GM15510 (cell line): ENCODE data around the gene MYRF.

Experiments
- POLR2A ChIP-seq: IDR thresholded peaks from 3 replicates; pipeline ENCODE4 v1.6.1; 2011; ENCODE audit warnings: borderline replicate concordance; ENCODE audit not compliant: insufficient read length; ENCODE audit errors: extremely low read depth

Gene MYRF

DNA sequence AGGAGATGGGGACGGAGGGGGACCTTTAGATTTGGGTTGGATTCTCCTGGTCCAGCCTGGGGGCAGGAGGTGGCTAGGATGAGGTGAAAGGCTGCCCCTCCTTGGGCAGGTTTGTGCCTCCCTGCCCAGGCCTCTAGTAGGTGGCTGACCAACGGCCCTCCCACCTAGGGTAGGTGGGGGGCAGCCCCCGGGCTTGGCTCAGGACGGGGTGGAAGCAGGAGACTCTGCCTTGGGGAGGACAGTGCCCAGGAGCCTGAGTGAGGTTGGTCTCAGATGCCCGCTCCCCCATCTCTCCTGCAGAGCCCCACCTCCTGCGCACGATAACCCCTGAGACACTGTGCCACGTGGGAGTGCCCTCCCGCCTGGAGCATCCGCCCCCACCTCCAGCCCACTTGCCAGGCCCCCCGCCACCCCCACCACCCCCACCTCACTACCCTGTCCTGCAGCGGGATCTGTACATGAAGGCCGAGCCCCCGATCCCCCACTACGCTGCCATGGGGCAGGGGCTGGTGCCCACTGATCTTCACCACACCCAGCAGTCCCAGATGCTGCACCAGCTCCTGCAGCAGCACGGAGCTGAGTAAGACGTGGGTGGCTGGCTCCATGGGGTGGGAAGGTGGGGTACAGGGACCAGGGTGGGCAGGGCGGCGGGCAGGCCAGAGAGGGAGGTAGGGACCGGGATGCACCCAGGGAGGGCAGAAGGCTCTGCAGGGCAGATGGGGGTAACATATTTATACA, 17.7 kb downstream of the MYRF start:
- TF ChIP-seq POLR2A: no peak

DNA sequence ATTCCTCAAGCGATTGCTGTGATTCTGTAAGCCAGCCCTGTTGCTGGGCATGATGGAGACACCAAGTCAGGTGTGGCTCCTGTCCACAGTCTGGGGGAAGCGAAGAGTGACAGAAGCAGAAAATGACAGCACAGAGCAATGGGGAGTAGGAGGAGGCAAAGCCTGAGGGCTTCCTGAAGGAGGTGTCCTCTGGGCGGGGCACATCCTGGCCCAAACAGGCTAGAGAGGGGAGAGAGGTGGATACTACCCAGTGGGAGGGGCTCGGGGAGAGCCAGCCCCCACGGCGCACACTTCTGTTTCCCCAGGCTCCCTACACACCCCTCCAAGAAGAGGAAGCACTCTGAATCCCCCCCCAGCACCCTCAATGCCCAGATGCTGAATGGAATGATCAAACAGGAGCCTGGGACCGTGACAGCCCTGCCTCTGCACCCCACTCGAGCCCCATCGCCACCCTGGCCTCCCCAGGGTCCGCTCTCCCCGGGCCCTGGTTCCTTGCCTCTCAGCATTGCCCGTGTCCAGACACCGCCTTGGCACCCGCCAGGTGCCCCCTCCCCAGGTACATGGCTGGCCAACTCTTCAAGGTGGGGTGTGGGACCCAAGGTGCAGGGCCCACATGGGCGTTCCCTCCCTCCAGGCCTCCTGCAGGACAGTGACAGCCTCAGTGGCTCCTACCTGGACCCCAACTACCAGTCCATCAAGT, 18.9 kb downstream of the MYRF start:
- TF ChIP-seq POLR2A: no peak

DNA sequence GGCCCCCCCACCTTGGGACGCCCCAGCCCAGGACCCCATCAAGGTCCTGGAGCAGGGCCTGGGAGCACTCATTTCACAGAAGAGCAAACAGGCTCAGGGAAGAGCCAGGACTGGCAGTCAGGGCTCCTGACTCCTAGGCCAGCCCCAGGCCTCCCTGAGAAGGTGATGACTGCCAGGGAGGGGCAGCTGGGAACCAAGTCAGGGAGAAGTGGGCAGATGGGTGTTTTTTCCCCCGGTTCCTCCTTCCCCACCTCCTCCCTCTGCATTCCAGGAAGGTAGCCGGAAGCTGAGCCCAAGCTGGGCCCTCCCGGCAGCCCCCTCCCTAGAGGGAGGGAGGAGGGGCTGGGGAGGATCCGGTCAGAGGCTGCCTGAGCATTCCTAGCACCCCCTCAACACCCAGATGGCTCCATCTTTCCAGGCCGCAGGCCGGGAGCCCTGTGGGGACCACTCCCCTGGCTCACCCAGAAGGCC, 19.6 kb downstream of the MYRF start:
- TF ChIP-seq POLR2A: no peak

DNA sequence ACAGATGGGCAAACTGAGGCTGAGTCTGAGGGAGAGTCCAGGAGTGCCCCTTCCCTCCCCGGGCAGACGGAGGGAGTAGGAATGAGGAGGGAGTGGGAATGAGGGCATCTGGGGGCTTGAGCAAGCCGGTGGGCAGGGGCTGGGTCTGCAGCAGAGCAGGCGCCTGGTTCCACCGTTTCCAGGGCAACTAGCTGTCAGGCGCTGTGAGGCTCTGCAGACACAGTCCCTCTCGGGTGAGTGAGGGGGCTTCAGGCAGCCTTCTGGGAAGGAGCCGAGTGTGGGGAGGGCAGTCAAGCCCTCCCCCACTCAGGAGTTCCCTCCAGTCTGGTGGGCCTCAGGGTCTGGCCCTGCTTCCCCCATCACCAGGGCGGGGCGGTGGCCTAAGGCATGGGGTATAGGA, 20.9 kb downstream of the MYRF start:
- no peak for TF ChIP-seq POLR2A

DNA sequence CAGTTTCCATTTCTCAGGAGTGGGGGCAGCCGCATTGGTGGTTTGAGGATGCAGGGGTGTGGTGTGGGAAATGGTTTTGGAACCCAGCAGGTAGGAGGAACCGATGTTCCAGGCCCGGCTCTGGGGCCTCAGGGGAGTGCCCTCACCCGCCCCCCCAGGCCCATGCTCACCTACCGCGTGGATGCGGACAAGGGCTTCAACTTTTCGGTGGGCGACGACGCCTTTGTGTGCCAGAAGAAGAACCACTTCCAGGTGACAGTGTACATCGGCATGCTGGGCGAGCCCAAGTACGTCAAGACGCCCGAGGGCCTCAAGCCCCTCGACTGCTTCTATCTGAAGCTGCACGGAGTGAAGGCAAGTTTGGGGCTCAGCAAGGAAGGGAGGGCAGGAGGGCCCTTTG, 21.4 kb downstream of the MYRF start:
- TF ChIP-seq POLR2A: no peak

DNA sequence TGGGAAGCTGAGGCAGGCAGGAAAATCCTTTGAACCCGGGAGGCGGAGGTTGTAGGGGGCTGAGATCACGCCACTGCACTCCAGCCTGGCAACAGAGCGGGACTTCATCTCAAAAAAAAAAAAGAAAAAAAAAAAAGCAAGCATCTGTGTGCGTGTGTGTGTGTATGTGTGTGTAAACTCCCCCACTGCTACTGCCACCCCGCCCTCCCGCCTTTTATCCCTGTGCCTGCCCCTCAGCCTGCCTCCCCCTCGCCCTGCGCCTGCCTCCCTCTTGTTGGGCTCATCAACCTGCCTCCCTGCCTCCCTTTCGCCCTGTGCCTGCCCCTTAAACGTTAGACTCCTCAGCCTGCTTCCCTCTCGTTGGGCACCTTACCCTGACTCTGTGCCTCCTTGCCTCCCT, 22.0 kb downstream of the MYRF start:
- no peak for TF ChIP-seq POLR2A

DNA sequence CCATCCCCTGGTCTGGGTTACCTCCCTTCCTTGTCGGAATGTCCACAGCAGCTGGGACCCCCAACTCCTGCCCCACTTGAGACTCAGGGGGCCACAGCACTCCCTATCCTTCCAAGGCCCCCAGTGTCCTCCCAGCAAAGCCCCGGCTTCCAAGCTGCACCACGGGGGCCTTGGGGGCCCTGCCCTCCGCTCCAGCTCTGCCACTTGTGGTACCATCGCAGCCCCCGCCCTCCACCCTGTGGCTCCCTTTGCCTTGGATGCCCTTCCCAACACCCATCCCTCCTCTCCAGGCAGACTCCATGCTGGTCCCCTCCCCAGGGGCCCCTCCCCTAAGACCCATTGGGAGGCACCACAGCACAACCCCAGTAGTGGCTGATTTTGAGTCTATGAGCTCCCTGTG, 22.7 kb downstream of the MYRF start:
- TF ChIP-seq POLR2A: no peak

DNA sequence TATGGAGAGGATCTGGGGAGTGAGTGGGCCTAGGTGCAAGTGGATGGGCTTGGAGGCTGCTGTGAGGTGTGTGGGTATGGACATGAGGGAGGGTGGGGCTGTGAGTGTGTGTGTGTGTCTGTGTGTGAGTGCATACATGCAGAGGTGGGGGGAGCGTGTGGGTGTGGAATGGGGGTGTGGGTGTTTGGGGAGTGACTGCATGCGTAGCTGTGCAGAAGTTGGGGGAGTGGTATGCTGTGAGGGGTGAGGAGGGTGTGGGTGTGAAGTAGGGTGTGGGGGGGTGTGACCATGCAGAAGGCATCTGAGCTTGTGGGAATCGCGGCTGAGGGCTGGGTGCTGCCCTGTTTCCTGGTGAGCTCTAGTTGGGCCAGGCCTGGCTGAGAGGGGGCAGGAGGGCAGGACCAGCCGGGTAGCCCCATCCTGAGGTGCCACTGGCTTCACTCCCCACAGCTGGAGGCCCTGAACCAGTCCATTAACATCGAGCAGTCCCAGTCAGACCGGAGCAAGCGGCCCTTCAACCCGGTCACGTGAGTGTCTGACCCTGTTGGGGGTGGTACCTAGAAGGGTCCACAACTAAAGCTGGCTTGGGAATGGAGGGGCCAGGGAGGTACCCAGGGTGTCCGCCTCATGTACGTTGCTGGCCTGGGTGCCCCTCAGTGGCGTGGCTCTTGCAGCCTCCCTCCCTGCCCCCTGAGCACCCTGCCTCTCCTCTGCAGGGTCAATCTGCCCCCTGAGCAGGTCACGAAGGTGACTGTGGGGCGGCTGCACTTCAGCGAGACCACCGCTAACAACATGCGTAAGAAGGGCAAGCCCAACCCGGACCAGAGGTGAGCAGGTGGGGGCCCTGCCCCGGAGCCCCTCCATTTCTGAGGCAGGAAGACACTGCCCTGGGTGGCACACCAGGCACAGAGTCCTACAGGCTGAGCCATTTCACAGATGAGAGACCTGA, 23.4 kb downstream of the MYRF start:
- TF ChIP-seq POLR2A: no peak

DNA sequence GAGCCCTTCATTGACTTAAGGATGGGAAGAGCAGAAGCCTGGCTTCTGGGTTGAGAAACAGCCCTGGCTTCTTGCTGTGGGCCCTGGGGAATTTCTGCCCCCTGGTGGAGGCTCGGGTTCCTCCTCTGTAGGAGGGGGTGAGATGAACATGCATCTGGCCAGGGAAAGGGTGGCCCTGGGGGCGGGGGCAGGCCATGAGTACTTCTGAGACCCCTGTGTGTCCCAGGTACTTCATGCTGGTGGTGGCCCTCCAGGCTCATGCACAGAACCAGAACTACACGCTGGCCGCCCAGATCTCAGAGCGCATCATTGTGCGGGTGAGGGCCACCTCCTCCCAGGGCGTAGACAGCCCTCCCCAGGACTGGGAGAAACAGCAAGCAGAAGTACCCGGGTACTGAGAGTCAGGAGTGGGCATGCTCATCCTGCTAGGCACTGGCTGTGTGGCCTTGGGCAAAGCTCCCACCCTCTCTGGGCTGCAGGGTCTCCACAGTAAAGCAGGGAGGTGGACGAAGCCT, 24.2 kb downstream of the MYRF start:
- TF ChIP-seq POLR2A: no peak

DNA sequence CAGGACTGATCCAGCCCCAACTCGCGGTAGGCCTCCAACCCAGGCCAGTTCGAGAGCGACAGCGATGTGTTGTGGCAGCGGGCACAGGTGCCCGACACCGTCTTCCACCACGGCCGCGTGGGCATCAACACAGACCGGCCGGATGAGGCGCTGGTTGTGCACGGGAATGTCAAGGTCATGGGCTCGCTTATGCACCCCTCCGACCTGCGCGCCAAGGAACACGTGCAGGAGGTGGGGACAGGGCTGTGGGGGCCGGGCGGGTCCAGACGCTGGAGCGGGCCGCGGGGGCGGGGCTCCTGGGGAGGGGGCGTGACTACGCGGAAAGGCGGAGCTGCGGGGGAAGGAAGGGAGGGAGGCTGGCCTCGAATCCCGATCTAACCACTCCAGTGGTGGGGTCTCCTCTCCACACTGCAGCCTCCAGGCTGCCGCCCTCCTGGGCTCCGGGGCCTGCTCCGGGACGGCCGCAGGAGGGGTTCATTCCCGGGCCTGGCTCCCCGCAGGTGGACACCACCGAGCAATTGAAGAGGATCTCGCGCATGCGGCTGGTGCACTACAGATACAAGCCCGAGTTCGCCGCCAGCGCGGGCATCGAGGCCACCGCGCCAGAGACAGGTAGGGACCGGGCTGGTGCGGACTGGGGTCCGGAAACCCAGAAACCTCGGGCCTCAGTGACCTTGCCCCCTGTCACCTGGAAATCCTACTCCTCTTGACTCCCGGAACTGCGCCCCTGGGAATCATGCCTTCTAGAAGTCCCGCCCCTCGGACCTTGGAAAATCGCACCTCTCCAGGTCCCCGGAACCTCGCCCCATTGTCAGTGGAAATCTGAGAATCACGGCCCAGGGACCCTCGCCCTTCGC, 25.0 kb downstream of the MYRF start:
- TF ChIP-seq POLR2A: no peak

DNA sequence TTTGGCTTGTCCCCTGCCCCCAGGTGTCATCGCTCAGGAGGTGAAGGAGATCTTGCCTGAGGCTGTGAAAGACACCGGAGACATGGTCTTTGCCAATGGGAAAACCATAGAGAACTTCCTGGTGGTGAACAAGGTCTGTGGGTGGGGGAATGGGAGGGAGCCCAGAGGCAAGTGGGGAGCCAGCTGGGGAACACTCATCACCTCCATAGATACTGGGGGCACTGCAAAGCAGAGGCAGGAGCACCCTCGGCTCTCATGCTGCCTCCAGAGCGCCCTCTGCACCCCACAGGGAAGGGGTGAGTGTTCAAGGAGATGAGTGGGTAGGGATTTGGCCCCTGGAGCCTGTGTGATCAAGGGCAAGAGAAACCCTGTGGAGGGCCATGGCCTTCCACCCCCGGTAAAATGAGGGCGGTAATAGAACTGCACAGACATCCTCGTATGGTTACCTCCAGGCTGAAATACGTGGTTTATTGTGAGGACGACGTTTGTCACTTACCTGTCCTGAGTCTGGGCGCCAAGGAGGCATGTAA, 26.0 kb downstream of the MYRF start:
- TF ChIP-seq POLR2A: no peak

DNA sequence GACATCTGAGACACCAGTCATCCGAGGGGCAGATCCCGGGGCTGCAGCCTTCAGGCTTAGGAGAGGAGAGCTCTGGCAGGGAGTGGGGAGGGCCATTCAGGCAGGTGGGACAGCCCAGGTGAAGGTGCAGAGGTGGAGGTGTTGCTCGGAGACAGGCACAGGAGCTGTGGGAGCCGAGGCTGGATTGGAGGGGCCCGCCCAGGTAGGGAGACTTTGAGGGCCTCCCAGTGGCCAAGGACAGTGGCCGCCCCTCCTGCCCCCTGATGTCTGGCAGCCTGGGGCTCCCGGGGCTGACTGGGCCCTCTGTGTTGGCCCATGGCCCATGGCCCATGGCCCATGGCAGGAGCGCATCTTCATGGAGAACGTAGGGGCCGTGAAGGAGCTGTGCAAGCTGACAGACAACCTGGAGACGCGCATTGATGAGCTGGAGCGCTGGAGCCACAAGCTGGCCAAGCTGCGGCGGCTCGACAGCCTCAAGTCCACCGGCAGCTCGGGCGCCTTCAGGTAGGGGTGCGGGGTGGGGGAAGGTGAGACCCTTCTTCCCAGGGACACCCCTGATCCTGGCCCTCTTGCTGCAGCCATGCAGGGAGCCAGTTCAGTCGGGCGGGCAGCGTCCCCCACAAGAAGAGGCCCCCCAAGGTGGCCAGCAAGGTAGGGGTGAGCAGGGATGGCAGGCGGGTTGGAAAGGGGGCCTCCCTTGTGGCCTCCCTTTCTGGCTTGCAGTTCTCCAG, 26.6 kb downstream of the MYRF start:
- TF ChIP-seq POLR2A: no peak

DNA sequence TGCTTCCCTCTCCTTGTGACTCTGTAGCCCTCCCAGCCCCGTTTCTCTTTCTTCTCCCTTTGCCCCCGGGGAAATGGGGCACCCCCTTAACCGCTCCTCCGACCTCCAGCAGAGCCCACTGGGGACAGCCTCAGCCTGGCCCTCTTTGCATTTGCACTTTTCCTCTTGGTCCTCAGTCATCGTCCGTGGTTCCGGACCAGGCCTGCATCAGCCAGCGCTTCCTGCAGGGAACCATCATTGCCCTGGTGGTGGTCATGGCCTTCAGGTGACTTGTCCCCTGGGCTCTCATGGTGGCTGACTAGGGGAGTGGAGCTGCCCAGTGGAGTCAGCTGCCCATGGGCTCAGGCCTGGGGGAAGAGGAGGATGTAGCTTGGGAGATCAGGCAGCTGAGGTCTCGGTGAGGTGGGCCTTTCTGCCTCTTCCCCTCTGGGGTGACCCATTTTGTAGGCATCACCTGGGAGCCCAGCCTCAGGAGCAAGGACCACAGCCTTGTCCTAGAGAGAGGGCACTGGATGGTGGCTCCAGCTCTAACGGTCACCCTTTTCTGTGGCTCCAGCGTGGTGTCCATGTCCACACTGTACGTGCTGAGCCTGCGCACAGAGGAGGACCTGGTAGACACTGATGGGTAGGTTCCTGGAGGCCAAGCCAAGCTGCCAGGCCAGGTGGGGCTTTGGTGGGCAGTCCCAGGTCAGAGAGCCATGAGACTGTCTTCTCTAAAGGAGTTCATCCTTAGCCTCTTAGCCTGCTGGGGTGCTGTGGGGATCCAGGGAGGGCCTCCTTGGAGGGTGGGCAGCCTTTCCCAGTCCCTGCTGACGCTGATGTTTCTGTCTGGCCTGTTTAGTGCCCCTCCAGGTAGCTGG, 27.5 kb downstream of the MYRF start:
- no peak for TF ChIP-seq POLR2A

DNA sequence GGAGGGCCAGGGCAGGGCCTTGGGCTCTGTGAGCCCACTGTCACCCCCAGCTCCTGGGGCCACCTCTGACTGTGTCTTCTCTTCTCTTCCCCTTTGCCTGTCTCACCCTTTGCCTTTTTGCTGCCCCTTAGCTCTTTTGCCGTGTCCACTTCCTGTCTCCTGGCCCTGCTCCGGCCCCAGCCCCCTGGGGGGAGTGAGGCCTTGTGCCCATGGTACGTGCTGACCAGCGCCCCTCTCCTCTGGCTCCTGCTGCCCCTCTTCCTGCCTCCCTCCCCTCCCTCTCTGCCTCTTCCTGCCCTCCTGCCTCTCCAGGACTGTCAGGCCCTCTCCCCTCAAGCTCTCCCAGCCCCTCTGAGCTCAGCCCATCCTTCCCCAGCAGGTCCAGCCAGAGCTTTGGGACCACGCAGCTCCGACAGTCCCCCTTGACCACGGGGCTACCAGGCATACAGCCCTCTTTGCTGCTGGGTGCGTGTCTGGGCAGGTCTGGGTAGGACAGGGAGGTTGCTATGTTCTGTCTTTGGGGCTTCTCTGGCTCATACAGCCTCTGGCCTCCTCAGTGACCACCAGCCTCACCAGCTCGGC, 28.2 kb downstream of the MYRF start:
- no peak for TF ChIP-seq POLR2A
